ENCODE data around the gene TMPRSS5.

Gene TMPRSS5

GRCh38 chr11:113670149-113670830 is 35.8 kb downstream of the TMPRSS5 start:
- no peak for DNase-seq (ENCODE audit: low read depth)

DNA sequence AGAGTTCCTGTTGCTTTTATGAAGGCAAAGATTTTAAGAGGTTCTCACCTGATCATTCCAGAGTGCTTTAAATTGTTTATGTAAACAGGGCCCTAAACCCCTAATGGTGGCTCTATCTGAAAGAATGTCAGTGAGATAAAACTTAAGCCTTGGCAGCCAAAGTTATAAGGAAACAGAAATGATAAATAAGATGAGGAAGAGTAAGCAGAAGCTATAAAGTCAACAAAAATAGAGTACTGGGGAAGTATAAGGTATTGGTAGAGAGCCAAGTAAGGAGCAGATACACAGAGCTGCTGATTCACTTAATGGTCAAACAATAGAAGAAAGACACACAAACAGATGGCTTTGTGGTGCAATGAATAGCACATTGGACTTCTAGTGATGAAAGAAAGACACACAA is 37.9 kb downstream of the TMPRSS5 start:
- DNase-seq (ENCODE audit: low read depth), result no peak

DNA sequence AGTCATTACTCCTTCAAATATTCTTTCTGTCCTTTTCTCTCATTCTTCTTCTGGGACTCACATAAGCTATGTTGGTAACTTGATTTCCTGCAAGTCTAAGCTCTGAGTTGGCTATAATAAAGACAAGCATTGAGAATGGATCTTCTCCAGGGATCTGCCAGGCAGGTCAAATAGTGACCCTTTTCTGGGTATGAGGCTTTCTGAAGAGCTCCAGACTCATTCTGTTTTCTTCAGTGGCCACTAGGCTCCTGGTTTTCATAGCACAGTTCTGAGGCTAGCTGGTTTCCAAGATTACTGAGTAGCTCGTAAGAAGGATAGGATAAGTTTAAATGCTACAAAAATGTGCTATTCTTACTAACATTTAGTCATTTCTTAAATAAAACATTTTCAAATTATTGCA is 38.3 kb downstream of the TMPRSS5 start:
- no peak for DNase-seq (ENCODE audit: low read depth)

DNA sequence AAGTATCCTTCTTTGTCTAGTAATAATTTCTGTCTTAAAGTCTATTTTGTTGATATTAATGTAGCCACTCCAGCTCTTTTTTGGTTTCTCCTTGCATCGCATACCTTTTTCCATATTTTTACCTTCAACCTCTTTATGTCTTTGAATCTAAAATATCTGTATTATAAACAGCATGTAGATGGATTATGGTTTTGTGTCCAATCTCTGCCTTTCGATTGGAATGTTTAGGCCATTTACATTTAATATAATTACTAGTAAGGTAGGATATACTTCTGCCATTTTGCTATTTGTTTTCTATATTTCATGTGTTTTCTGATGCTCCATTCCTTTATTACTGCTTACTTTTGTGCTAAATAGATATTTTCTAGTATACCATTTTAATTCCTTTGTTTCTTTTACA is 39.5 kb downstream of the TMPRSS5 start:
- no peak for DNase-seq (ENCODE audit: low read depth)

DNA sequence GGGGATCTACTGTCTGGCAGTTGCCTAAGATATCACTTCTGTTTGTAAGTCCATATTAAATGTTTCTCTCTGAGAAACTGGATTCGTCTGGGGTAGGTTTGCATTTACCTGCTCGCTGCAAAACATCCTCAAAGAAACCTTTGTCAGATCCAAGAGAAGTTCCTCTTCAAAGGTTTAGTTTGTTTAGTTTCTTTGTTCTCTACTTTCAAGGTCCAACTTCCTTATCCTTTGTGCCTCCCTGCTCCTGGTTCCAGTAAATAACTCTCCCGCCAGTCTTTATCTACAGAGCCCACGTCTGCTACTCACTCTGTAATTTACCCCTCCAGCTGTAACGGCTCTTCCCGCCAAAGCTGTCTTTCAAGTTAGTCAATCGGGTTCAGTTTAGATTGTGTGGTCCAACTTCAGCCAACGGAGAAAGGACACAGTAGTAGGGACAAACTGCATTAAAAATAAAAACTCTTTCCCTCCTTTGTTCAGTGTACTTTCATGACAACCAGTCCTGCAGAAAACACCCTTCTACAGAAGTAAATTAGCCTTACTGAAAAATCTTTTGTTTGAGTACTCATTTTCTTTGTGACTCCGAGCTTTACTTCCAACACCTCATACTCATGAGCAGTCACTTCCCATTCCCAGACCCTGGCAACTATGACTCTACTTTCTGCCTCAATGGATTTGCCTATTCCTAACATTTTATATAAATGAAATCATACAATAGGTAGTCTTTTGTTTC is 41.0 kb downstream of the TMPRSS5 start:
- no peak for DNase-seq (ENCODE audit: low read depth)

- DNase-seq (ENCODE audit: low read depth), result no peak
Observed at GRCh38 chr11:113664069-113664980, 41.8 kb downstream of the TMPRSS5 start.

DNA sequence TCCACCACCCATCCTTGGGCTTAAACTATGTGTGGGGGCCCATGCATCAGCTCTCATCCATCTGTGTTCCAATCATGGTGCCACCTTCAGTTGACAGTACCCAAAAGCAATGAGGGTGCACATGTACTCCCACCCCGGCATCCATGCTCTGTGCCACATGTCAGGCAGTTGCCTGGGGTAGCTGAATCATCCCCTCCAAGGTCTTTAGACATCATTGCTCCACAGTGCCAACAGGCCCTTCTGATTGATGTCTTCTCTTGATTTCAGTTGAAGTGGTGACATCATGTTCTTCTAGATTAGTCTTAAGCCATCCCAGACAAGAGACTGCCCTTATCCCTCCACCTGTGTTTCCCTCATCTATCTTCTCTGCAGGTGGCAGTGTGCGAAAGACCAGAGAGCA is 42.5 kb downstream of the TMPRSS5 start:
- no peak for DNase-seq (ENCODE audit: low read depth)

DNA sequence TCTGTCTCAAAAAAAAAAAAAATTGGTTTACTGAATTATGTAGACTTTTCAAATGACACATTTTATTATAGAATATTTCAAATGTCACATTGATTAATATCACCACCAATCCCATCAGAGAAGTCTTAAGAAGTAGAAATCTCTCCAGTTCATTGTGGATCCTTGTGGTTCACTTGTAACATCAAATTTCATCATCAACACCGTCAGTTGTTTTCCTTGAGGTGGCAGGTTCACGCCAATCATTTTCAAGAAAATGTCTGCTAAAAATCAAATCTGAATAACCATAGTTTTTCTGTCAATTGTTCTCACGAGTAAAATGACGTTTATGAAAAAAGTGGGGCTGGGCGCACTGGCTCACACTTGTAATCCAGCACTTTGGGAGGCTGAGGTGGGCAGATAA is 50.3 kb downstream of the TMPRSS5 start:
- DNase-seq (ENCODE audit: low read depth), result no peak

DNA sequence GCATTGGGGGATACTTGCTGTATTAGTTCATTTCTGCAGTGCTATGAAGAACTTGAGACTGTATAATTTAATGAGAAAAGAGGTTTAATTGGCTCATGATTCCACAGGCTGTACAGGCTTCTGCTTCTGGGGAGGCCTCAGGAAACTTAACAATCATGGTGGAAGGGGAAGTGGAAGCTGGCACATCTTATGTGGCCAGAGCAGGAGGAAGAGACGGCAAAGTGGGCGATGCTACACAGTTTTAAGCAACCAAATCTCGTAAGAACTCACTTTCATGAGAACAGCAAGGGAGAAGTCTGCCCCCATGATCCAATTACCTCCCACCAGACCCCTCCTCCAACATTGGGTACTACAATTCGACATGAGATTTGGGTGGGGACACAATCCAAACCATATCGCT is 55.1 kb downstream of the TMPRSS5 start:
- DNase-seq (ENCODE audit: low read depth), result no peak

GRCh38 chr11:113649311-113649710 is 56.8 kb downstream of the TMPRSS5 start:
- DNase-seq (ENCODE audit: low read depth), result no peak

DNA sequence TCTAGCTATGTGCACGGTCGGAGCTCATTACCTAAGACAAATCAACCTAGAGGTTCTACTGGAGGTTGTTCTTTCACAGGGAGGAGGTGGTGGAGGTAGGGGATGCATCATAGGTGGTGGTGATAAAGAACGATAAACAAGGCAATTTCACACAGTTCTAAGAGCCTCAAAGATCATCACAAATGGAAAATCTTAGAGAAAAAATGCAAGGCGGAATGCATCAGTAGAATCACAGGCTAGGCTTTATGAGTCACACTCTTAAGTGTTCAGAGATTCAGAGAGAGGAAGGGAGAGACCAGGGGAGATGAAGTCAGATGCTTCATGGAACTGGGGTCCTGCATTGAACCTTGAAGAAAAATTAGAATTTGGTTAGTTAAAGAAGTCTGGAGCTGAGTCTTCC is 58.3 kb downstream of the TMPRSS5 start:
- no peak for DNase-seq (ENCODE audit: low read depth)

DNA sequence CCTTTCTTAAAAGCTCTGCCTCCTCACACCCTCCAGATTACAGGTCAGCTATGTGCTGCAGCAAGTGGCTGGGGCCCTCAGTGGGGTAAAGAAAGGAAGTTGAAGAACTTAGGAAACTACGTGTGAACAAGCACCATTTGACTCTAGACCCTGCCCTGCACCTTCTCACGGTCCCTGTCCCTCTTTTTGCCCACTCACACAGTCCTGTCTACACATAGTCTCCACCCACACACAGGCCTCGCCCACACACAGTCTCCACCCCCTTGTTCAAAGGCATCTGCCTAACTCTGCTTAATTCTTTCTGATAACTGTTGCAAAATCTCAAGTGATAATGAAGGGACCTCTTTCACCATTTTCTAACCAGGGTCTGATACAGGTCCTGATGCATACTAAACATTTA is 59.0 kb downstream of the TMPRSS5 start:
- no peak for DNase-seq (ENCODE audit: low read depth)

GRCh38 chr11:113645593-113646349 is 60.3 kb downstream of the TMPRSS5 start:
- DNase-seq (ENCODE audit: low read depth), result no peak

- DNase-seq (ENCODE audit: low read depth), result no peak
Observed at GRCh38 chr11:113644605-113645004, 61.5 kb downstream of the TMPRSS5 start.

DNA sequence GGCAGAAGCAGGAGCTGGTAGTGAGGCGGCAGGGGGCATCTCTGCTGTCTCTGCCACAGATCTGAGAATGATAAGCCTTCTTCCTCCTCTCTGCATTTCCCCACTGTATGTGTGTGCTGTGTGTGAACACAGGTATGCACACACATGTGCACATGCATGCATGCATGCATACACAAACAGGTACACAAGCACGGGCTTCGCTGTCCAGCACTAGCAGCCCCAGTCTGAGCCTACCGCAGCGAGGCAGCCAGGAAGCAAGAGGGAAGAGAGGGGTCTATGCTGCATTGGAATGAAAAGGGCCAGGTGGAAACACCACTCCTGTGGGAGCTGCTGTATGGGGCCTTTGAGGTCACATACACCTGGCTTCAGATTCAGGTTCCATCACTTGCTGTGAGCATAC is 62.4 kb downstream of the TMPRSS5 start:
- no peak for DNase-seq (ENCODE audit: low read depth)

DNA sequence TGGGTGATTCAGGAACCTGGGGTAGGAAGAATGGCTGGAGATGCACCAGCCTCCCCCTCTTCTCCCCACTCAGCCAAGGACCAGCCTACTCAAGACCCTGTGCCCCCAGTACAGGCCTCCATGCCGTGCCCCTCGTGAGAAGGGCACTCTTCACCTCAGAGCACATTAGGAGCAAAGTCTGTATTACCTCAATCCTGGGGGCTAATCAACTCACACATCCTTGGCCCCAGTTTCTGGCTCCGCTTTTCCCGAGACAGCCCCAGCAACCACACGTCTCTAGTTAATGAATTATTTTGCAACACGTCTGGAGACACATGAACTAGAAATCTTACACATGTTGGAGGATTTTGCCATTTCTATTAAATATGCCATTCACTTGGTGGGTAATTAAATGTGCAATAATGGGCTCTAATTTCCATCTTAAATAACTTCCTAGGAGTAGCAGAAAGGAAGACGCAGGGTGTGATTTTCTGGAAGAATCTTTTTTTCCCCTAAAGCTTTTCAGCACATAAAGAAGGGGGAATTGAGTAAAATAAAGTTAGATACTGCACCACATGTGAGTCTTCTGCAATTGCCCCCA is 63.0 kb downstream of the TMPRSS5 start:
- no peak for DNase-seq (ENCODE audit: low read depth)

DNA sequence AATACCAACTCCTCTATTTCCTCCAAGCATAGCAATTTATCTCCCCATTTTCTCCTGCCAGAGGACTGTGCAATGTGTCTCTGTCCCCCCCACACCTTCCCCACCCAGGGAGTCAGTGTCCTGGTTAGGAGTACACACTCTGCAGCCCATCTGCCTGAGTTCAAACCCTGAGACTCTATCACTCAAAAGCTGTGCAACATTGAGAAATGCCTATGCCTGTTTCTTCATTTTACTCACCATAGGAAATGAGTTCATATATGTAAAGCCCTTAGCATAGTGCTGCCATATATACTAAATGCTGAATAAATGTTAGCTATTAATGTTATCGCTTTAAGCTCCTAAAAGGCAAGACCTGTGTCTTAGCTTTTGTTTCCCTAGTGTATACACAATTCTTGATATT is 64.0 kb downstream of the TMPRSS5 start:
- DNase-seq (ENCODE audit: low read depth), result no peak

- no peak for DNase-seq (ENCODE audit: low read depth)
Observed at GRCh38 chr11:113638376-113638775, 67.7 kb downstream of the TMPRSS5 start.

DNA sequence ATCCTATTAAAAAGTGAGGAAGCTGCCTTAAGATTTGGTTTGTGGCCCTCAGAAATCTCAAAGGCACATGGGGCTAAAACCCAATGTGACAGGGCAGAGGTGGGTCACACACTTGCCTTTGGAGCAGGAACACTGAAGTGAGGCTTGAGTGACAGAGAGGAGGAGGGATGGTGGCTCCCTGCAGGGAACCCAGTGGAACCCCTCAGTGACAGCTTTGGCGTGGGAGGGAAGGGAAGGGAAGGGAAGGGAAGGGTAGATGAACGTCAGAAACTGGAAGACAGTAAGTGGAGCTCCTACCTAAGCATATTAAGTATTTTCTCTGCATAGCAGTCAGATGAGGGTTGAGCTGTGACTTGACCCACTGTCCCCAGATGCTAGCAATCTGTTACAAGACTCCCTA is 68.5 kb downstream of the TMPRSS5 start:
- no peak for DNase-seq (ENCODE audit: low read depth)
